Ascending aorta (tissue), 2 donors: ENCODE measurements around the gene AMT. TPM values are rescaled to one million over a fixed set of nuclear protein-coding genes. Genes with fewer than 3 reads are reported as not detected.
A peak's percentile ranks its signal among the peaks of the same experiment; 100 is the strongest.

Source experiments
- DNase-seq, 2 donors: peaks; one replicate each; pipeline ENCODE4 v3.0.0-alpha.2; 2019; ENCODE audit warnings: low spot score in 2 of 2
- H3K27ac ChIP-seq, 2 donors: fragments of 200-600 bp; sonication (generic); one replicate each; pipeline ENCODE4 v1.5.1; 2016 to 2017; ENCODE audit warnings: mild to moderate bottlenecking in 1 of 2
- H3K27me3 ChIP-seq: fragments of 200-600 bp; sonication (generic); one replicate; pipeline ENCODE4 v1.5.1; 2017
- H3K36me3 ChIP-seq, 2 donors: fragments of 200-600 bp; sonication (generic); one replicate each; pipeline ENCODE4 v1.5.1; 2016
- H3K4me1 ChIP-seq, 2 donors: fragments of 200-600 bp; sonication (generic); one replicate each; pipeline ENCODE4 v1.5.1; 2016 to 2017; ENCODE audit warnings: mild to moderate bottlenecking in 1 of 2
- H3K4me3 ChIP-seq, 2 donors: fragments of 200-600 bp; sonication (generic); one replicate each; pipeline ENCODE4 v1.5.1; 2016 to 2017; ENCODE audit warnings: mild to moderate bottlenecking in 1 of 2
- H3K9me3 ChIP-seq, 2 donors: fragments of 200-600 bp; sonication (generic); one replicate each; pipeline ENCODE4 v1.5.1; 2016
- CTCF ChIP-seq, 3 experiments: fragments of 200-600 bp in 2 of 3; fragments of 450-650 bp in 1 of 3; sonication (generic) in 2 of 3; IDR thresholded peaks; one replicate each; pipeline ENCODE4 v1.5.1; 2016 to 2019; ENCODE audit warnings: antibody characterized with exemption in 3 of 3, mild to moderate bottlenecking in 1 of 3, moderate library complexity in 1 of 3
- intact Hi-C: fragments of 100-400 bp; cut with DNase I; formaldehyde crosslinking; loops from one replicate; pipeline ENCODE4 v1.15.1; 2023
- total RNA-seq: library from RNA; depleted of rRNA; stranded (reverse); fragments of >200 nt; gene quantifications from one replicate; pipeline ENCODE4 v1.1.0, GENCODE V29; 2016

Gene AMT
- total RNA-seq, result not detected

- H3K27ac ChIP-seq, result peak within 1 kb of the TSS; percentile 44 to 49
- peaks cover 11 to 35% of the 10 kb centered on the region in 2 donors for H3K36me3 ChIP-seq
- DNase-seq, result no peak
Measured at GRCh38 chr3:49422379-49423248, at the start of gene AMT. AMT (minus strand) TSS chr3:49422473; CDS start chr3:49422450, 23 bp downstream.

GRCh38 chr3:49470714-49471420 lies 48.6 kb upstream of the AMT start:
- H3K27ac ChIP-seq, result peak overlapping the region; percentile 98 to 99
- H3K4me1 ChIP-seq, result peaks cover 18 to 26% of the 10 kb centered on the region in 2 donors
- H3K4me3 ChIP-seq, result peak overlapping the region; percentile 86 to 99
- H3K9me3 ChIP-seq, result no peaks in the 10 kb centered on the region
- H3K27me3 ChIP-seq, result no peaks in the 10 kb centered on the region
- TF ChIP-seq CTCF (IDR thresholded peaks at IDR 0.05), result no peak
- intact Hi-C loops, result loop anchor here (1.0 kb wide), 4 partner anchors 14 to 300 kb away; partner anchors contain the start of genes KLHDC8B, NICN1 and TCTA
- H3K36me3 ChIP-seq, result no peaks in the 10 kb centered on the region
- no peak for DNase-seq

More at GRCh38 chr3:49422379-49423248, at the start of gene AMT:
- intact Hi-C loops, result no loop called here
- Histone ChIP-seq H3K27me3 (no peaks in the 10 kb centered on the region), H3K9me3 (no peaks in the 10 kb centered on the region), H3K4me1 (peaks cover 0 to 15% of the 10 kb centered on the region in 2 donors), H3K4me3 (peak within 1 kb of the TSS; percentile 43 to 55)
- no peak for TF ChIP-seq CTCF (IDR thresholded peaks at IDR 0.05)

- H3K27me3 ChIP-seq, result no peaks in the 10 kb centered on the region
- peak within 1 kb of the TSS; percentile 98 to 99 for H3K27ac ChIP-seq
- no peaks in the 10 kb centered on the region for H3K9me3 ChIP-seq
- peak; percentile 94 to 99 for DNase-seq
- peak within 1 kb of the TSS; percentile 86 to 99 for H3K4me3 ChIP-seq
- intact Hi-C loops, result loop anchor here (1.0 to 10.0 kb wide), 5 partner anchors 31 to 375 kb away; partner anchors contain the start of genes KLHDC8B, NICN1, QRICH1 and TCTA
- H3K4me1 ChIP-seq, result peaks cover 18 to 23% of the 10 kb centered on the region in 2 donors
- no peaks in the 10 kb centered on the region for H3K36me3 ChIP-seq
- no peak for TF ChIP-seq CTCF (IDR thresholded peaks at IDR 0.05)
Measured at GRCh38 chr3:49469936-49470713, 47.9 kb upstream of the AMT start, which contains the start of gene DAG1. DAG1 (plus strand) TSS chr3:49470267; CDS start chr3:49510535, 40,268 bp downstream.

- intact Hi-C loops, result loop anchor here (1.0 to 10.0 kb wide), 2 partner anchors 32 to 374 kb away; partner anchors contain the start of gene QRICH1
Measured at GRCh38 chr3:49469037-49469935, 47.0 kb upstream of the AMT start.

More at GRCh38 chr3:49469037-49469935, 47.0 kb upstream of the AMT start:
- H3K27ac ChIP-seq, result peak overlapping the region; percentile 93 to 99
- H3K9me3 ChIP-seq, result no peaks in the 10 kb centered on the region
- peak overlapping the region; percentile 59 to 86 for H3K4me3 ChIP-seq
- H3K27me3 ChIP-seq, result no peaks in the 10 kb centered on the region
- H3K4me1 ChIP-seq, result peaks cover 18 to 23% of the 10 kb centered on the region in 2 donors
- H3K36me3 ChIP-seq, result no peaks in the 10 kb centered on the region
- no peak for TF ChIP-seq CTCF (IDR thresholded peaks at IDR 0.05)
- peak; percentile 39 to 89 for DNase-seq
